ENCODE results near the gene SCAI.

DNA sequence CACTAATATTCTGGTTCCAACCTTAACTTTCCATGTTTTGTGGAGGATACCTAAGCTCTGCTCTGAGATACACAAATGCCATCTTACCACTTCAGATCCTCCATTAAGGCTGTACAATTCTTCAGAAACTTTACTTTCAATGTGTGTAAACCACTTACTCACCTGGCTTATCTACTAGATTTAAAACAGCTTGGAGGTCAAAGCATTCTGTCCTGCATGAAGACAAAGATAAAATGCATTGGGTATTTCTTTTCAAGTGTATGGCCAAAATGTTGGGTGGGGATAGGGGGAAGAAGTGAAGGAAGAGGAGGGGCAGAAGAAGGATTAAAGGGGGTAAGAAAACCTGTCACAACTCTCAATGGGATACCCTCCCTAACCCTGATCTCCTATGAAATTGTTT, 203.4 kb downstream of the SCAI start:
- TF ChIP-seq, protein P1, sequence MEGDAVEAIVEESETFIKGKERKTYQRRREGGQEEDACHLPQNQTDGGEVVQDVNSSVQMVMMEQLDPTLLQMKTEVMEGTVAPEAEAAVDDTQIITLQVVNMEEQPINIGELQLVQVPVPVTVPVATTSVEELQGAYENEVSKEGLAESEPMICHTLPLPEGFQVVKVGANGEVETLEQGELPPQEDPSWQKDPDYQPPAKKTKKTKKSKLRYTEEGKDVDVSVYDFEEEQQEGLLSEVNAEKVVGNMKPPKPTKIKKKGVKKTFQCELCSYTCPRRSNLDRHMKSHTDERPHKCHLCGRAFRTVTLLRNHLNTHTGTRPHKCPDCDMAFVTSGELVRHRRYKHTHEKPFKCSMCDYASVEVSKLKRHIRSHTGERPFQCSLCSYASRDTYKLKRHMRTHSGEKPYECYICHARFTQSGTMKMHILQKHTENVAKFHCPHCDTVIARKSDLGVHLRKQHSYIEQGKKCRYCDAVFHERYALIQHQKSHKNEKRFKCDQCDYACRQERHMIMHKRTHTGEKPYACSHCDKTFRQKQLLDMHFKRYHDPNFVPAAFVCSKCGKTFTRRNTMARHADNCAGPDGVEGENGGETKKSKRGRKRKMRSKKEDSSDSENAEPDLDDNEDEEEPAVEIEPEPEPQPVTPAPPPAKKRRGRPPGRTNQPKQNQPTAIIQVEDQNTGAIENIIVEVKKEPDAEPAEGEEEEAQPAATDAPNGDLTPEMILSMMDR (IDR thresholded peaks at IDR 0.05): no peak
- TF ChIP-seq POLR2AphosphoS5 (IDR thresholded peaks at IDR 0.05; ENCODE audit: low read depth, low read length): no peak

Measured in Panc1 (cell line).